ENCODE data around the gene IFRD2.

IFRD2 gene

GRCh38 chr3:50243543-50243895, 48.7 kb downstream of the IFRD2 start:
- no peak overlapping the region for H3K4me3 Mint-ChIP-seq
- H3K9me3 Mint-ChIP-seq: no peaks in the 10 kb centered on the region
- no peak overlapping the region for H3K27ac Mint-ChIP-seq
- TF ChIP-seq CTCF (IDR thresholded peaks at IDR 0.05): no peak
- peaks cover 4% of the 10 kb centered on the region for H3K36me3 Mint-ChIP-seq (ENCODE audit: low read depth)
- peaks cover 76% of the 10 kb centered on the region for H3K4me1 Mint-ChIP-seq
- no peak for DNase-seq
- no peaks in the 10 kb centered on the region for H3K27me3 Mint-ChIP-seq (ENCODE audit: low read depth, poor library complexity)

GRCh38 chr3:50242851-50243542, 49.2 kb downstream of the IFRD2 start:
- TF ChIP-seq CTCF (IDR thresholded peaks at IDR 0.05): no peak
- Mint-ChIP-seq H3K27me3 (ENCODE audit: low read depth, poor library complexity) (no peaks in the 10 kb centered on the region), H3K9me3 (no peaks in the 10 kb centered on the region), H3K36me3 (ENCODE audit: low read depth) (peaks cover 4% of the 10 kb centered on the region), H3K4me3 (no peak overlapping the region), H3K4me1 (peaks cover 78% of the 10 kb centered on the region), H3K27ac (peak overlapping the region; percentile 72)
- no peak for DNase-seq

GRCh38 chr3:50242381-50242770, 49.9 kb downstream of the IFRD2 start:
- Mint-ChIP-seq H3K4me3 (no peak overlapping the region), H3K36me3 (ENCODE audit: low read depth) (peaks cover 4% of the 10 kb centered on the region), H3K9me3 (no peaks in the 10 kb centered on the region), H3K27me3 (ENCODE audit: low read depth, poor library complexity) (no peaks in the 10 kb centered on the region), H3K4me1 (peaks cover 81% of the 10 kb centered on the region), H3K27ac (peak overlapping the region; percentile 72)
- no peak for TF ChIP-seq CTCF (IDR thresholded peaks at IDR 0.05)
- no peak for DNase-seq

GRCh38 chr3:50241713-50242380, 50.4 kb downstream of the IFRD2 start:
- no peaks in the 10 kb centered on the region for H3K9me3 Mint-ChIP-seq
- DNase-seq: no peak
- peak overlapping the region; percentile 93 for H3K27ac Mint-ChIP-seq
- no peaks in the 10 kb centered on the region for H3K27me3 Mint-ChIP-seq (ENCODE audit: low read depth, poor library complexity)
- H3K4me1 Mint-ChIP-seq: peaks cover 81% of the 10 kb centered on the region
- no peak overlapping the region for H3K4me3 Mint-ChIP-seq
- H3K36me3 Mint-ChIP-seq (ENCODE audit: low read depth): peaks cover 4% of the 10 kb centered on the region
- TF ChIP-seq CTCF (IDR thresholded peaks at IDR 0.05): no peak

GRCh38 chr3:50241163-50241562, 51.1 kb downstream of the IFRD2 start:
- peak overlapping the region; percentile 93 for H3K27ac Mint-ChIP-seq
- peaks cover 4% of the 10 kb centered on the region for H3K36me3 Mint-ChIP-seq (ENCODE audit: low read depth)
- H3K9me3 Mint-ChIP-seq: no peaks in the 10 kb centered on the region
- no peak for TF ChIP-seq CTCF (IDR thresholded peaks at IDR 0.05)
- H3K4me1 Mint-ChIP-seq: peaks cover 80% of the 10 kb centered on the region
- H3K27me3 Mint-ChIP-seq (ENCODE audit: low read depth, poor library complexity): no peaks in the 10 kb centered on the region
- DNase-seq: peak; percentile 74
- H3K4me3 Mint-ChIP-seq: peak overlapping the region; percentile 71

GRCh38 chr3:50239649-50240048, 52.6 kb downstream of the IFRD2 start:
- DNase-seq: no peak
- H3K27me3 Mint-ChIP-seq (ENCODE audit: low read depth, poor library complexity): no peaks in the 10 kb centered on the region

More at GRCh38 chr3:50239649-50240048, 52.6 kb downstream of the IFRD2 start:
- Mint-ChIP-seq H3K36me3 (ENCODE audit: low read depth) (peaks cover 4% of the 10 kb centered on the region), H3K4me1 (peaks cover 74% of the 10 kb centered on the region), H3K27ac (peak overlapping the region; percentile 69), H3K9me3 (no peaks in the 10 kb centered on the region), H3K4me3 (peak overlapping the region; percentile 66)
- no peak for TF ChIP-seq CTCF (IDR thresholded peaks at IDR 0.05)
